ENCODE results near the gene SPATA4.

The SPATA4 gene

DNA sequence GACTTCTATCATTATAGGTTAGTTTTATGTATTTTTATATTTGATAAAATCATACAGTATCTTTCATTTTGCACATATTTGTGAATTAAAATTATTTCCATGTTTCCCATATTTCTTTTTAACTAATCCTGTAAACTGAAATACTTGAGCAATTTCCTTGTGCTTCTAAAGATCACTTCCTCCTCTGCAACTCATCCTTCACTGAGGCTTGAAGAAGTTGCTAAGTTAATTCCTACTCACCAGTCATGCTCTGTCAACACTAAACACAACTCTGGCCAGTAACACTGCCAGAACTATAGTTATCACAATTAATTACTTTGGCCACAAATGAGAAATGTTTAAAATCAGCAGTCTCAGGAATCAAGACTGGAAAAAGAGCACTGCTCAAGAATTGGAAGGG, 6.7 kb downstream of the SPATA4 start:
- no peak for DNase-seq

DNA sequence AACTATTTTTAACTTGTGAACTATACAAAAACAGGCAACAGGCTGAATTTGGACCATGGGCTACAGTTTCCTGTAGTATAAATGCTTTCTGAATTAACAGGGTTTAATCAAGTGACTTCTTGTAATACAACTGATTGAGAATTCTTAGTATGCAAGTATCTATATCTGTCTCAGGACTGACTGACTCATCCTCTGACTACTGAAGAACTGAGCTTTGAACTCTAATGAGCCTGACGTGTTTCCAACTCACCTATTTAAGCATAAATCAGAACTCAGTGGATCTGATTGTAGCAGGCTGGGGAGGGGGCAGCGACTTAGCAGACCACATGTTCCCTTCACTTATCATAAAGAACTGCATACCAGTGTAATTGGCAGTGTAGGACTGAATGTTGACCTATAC, 7.8 kb downstream of the SPATA4 start:
- DNase-seq: no peak

DNA sequence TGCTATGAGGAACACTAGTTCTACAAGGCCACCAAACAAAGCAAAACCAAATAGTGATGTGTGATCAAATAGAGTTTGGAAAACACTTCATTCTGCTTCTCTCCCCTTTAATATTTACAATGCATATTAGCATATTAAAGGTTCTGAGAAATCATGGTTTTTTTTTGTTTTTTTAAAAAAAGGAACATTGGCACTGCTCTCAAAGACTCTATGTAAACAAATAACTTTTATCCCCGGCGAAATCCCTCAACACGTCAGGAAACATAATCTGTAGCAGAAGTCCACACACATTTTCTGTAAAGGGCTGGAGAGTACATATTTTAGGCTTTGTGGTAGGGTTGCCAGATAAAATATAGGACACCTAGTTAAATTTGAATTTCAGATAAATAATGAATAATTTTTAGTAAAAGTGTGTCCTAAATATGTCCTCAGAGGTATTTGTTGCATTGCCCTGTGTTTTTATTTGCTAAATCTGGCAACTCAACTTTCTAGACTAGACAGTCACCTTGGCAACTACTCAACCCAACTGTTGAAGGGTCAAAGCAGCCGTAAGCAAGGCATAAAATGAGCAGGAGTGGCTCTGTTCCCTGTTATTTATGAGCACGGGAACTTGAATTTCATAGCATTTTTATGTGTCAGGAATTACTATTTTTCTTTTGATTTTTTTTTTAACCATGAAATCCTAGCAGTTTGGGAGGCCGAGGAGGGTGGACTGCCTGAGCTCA, 8.6 kb downstream of the SPATA4 start:
- no peak for DNase-seq

DNA sequence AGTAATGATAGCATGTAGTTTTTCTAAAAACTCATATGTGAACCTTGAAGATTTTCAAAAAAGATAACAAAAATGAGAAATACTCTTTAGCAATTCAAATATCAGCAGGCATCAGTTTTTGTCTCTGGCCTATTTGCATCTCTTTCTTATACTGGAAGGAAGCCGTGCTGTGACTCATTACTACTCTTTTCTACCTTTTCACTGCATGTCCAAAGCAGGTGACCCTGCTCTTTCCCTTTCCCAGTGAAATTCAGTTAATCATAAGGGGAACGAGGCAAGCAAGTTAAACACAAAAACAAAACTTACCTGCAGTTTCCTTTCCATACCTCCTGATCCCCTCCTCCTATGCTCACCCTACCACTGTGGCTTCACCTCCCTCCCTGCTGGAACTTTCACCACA, 9.3 kb downstream of the SPATA4 start:
- DNase-seq: no peak

DNA sequence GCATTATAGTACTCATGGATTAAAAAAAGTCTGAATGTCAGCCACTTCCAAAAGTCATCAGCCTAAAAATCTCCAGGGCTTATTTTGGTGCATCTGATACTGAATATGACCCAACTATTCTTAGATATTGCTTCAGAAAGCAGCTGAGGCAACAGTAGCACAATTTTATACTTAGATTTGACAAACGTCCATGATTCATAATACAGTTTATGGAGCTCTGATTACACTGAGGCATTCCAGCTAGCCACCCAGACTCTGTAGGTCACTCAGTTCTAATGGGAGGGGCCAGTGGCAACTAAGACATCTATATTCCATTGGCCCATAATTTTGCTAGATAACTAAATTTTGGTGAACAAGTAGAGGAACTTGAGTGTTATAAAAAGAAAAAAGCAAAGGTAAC, 10.3 kb downstream of the SPATA4 start:
- DNase-seq: no peak

DNA sequence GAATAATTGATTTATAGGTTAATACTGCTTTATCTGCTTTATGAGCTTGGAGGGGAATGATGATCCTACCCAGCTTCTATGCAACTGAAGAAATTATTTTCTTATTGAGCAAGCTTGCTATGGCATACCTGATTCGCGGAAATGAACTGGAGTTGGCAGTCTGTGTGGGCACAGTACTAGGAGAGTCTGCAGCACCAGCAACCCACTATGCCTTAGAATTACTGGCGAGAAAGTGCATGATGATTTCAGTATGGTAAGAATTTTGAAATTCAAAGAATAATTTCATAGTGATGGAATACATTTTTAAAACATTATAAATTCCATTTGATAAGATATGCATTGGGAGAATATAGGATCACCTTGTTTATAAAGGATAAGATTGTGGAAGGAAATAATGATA, 32.3 kb downstream of the SPATA4 start:
- DNase-seq: no peak

DNA sequence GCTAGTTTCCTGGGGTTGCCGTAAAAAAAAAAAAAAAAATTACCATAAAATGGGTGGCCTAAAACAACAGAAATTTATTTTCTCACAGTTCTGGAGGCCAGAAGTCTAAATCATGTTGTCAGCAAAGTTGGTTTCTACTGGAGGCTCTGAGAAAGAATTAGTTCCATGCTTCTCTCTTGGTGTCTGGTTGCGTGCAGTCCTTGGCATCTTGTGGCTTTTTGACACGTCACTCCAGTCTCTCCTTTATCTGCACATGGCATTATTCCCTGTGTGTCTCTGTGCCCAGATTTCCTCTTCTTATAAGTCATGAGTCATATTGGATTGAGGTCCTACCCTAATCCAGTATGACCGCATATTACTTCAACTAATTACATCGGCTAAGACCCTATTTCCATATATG, 38.7 kb downstream of the SPATA4 start:
- DNase-seq: no peak

DNA sequence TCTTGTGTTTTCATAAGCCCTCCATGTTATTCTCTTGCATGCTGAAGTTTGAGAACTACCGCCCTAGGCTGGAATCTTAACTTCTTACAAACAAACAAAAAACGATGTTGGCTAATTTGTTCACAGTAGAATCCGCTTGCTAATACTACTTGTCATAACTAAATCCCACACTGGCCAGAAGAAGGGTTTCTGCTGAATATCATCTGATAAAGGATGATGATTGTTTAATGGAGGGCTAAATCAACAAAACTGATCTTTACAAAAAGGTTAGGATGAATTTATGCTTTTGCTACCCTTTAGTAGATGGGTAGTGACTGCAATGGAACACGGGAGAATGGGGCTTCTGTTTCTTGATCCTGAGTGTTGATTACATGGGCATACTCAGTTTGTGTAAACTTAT, 42.3 kb downstream of the SPATA4 start:
- DNase-seq: no peak

DNA sequence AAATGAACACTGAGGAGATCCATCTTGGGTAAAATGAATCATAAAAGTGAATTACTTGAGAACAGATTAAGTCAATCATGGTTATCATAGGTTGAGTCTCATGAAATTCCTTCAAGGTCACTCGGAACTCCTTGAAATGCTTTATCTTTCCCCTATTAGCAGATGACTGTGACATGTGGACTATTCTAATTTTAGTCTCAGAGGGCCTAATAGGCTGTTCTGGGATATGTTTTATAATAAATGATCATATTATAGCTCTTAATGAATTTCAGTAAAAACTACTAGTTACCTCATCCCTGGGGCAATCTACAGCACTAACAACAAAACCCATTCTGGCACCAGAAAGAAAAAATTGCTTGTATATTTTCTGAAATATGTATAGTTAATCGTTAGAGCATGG, 44.7 kb downstream of the SPATA4 start:
- no peak for DNase-seq

DNA sequence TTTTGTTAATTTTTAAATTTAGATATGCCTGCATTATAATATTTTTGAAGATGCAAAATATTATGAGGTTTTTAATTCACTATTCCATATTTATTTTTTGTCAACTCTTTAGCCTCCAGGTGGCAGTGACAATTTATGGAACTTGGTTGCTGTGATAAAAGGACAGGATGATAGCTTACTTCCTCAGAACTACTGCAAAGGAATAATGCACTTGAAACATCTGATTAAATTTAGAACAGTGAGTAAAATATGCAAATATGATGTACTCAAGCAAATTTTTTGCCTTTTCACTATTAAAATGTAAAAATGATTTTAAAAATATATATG, 45.1 kb downstream of the SPATA4 start:
- no peak for DNase-seq

DNA sequence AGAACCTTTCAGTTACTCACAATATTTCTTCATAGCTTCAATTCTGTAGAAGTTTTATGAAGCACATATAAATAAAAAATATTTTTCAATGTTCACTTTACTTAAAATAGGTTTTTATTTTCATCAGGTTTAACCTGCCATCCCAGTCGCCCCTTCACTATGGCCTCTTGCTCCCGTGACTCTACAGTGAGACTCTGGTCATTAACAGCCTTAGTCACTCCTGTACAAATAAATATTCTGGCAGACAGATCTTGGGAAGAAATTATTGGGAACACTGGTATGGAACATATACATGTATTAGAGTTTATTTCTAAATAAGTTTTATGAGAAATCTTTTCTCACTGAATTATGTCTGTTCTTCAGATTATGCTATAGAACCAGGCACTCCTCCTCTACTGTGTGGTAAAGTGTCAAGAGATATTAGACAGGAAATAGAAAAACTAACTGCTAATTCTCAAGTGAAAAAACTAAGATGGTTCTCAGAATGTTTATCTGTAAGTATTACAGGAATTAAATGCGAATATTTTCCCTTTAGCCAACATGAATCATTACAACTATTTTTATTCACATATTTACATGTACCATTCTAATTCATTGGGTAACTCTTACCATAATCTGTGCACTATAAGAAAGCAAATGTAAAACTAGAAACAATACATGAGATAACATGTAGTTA, 45.6 kb downstream of the SPATA4 start:
- DNase-seq: no peak

DNA sequence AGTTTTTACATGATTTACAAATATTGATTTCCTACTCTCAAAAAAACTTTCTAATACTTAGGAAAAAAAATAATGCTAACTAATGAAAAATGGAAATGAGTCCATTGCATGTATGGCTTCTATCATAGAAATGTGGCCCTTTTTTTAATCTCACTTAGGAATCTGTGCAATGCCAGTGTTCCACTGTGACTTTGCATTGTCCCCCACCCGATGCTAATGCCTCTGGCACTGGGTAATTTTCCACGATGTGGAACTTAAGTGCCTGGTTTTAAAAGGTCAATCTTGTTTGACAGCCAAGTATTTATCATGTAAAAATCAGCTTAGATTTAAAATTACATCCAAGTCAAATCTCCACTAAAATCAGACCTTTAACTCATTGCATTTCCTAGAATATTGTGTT, 53.1 kb downstream of the SPATA4 start:
- no peak for DNase-seq

DNA sequence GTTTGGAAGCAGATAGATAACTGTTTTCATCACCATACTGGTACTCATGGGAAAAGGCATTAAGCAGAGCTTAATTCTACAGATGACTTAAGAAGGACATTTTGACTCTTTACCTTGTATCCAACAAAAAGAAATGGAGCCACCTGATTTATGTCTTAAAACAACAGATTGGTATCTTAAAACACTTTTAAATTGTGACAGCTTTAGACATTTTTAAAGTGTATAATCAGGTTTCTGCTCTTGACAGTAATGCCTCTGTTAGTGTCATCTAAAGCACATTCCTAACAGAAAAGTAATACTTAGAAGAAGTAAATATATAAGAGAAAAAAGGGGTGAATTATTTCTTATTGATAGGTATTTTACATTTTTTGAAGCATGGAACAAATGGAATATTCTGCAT, 55.9 kb downstream of the SPATA4 start:
- no peak for DNase-seq

DNA sequence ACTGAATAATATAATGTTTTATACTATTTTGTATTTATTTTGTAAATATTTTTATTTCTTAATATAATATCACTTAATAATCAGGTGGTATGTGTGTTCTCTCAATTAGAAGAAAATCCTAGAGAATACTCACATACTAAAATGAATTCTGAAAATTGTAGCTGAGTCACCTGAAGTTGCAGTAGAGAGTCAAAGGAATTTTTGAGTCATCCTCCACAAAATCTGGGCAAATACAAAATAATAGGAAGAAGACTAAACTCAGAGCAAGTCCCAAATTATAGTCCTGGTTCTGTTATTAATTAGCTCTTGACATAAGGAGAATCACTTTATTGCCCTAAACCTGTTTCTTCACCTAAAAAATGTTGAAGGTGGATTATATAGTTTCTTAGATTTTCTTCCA, 57.8 kb downstream of the SPATA4 start:
- no peak for DNase-seq

DNA sequence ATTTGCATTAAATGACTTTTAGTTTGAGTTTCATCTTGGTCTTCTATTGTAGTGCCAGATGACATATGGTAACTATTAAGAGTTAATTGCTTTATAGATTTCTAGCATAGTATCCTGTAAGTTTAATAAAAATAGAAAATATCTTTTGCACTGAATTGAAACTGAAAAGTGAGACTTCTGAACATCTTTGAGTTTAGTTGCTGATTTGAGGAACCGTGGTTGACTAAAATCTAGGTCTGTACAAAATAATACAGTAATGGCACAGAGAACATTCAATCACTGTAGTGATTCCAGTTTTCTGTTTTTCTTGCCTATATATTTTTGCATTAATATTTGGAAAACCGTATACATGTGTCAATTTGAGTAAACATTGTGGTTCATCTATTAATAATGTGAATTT, 60.7 kb downstream of the SPATA4 start:
- DNase-seq: no peak

Measured in left hindlimb (tissue), 1 donor.